H54 (cell line): ENCODE measurements around the gene EDC3.

Experiments
- DNase-seq: peaks from one replicate; pipeline ENCODE4 v3.0.0; 2011; ENCODE audit warnings: low spot score, mixed read lengths; ENCODE audit not compliant: insufficient read length
- FAIRE-seq: peaks from 3 replicates; lab custom pipeline; 2011; peaks lifted over from hg19 to GRCh38; lab: Jason Lieb, UNC
- POLR2A ChIP-seq: IDR thresholded peaks from 2 replicates; pipeline ENCODE4 v1.6.1; 2011; ENCODE audit warnings: low read depth, mild to moderate bottlenecking, low read length

Gene EDC3

DNA sequence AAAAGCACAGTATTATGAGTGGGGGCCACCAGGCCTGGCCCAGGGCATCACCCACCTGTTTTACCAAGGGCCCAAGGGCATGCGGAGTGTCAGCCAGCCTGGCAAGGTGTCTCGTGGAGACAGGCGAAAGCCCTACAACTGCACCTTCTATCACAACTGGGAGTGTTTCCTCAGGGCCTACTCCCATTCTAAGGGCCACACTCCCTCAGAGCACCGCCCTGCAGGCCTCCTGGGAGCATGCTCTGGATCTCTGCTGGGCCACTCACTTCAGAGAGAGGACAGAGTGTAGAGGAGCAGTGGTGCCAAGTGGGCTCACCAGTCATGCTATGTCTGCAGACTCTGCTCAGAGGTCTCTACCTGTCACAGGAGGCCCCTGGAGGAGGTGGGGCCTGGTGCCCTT is 101.4 kb downstream of the EDC3 start:
- no peak for TF ChIP-seq POLR2A
- DNase-seq = no peak
- no peak for FAIRE-seq

DNA sequence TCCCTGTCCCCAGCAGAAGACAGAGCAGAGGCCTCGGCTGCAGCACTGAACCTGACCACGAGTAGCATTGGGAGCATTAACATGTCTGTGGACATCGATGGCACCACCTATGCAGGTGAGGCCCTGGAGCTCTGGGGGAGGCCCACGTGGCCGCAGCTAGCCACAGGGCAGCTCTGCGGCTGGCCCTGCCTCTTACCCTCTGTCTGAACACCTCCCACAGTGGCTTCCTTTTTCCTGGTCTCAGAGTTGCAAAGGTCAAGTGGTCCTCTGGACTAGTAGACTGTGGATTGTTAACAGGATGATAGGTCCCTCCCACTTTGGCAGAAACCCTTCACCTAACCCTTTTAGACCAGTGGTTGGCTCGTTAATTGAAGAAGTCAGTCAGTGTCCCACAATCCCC is 102.7 kb downstream of the EDC3 start:
- no peak for TF ChIP-seq POLR2A
- DNase-seq (no peak), FAIRE-seq (no peak)

DNA sequence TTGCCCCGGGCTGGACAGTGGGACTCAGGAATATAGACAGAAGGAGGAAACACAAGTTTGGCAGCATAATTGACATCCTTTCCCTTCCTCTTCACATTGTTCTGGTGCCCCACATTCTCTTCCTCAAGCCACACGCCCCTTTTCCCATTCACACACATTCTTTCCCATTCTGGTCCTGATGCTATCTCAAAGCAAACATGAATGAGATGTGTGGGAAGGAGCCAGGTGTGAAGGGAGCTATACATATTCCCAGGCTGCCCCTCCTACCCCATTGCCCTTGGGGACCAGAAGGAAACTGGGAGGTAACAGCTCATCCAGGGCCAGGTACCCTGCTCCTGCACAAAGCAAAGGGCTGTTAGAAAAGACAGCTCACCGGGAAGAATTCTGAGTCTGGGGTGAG is 103.6 kb downstream of the EDC3 start:
- no peak for DNase-seq
- FAIRE-seq = no peak
- TF ChIP-seq POLR2A = no peak

DNA sequence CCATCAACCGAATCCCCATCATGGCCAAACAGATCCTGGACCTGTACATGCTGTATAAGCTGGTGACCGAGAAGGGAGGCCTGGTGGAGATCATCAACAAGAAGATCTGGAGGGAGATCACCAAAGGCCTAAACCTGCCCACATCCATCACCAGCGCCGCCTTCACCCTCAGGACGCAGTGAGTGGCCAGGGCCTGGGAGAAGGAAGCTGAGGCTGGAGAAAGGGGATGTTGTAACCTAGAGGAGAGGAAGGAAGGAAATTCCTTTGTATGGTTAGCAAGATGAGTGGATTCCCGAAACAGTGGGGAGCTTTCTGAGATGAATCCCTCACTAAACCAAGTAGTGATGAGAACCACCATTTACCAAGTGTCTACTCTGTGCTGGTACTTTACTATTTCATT is 106.0 kb downstream of the EDC3 start:
- TF ChIP-seq POLR2A = no peak
- FAIRE-seq (no peak), DNase-seq (no peak)

DNA sequence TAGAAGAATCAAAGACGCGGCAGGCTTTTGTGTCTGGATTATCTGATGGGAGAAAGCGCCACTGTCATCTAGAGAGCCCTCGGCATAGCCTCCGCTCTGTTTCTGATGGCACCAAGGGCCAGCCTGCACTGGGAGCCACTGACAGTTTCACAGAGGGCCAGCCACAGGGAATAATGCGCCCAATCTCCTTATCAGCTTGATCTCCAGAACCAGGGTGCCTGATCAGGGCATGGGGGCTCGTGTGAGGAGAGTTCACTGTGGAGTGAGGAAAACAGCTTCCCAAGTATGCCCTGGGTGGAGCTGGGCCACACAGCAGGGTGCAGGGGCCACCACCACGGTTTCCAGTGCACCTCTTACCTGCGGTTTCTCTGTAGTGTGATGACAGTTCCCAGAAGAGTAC is 110.0 kb downstream of the EDC3 start:
- no peak for FAIRE-seq
- TF ChIP-seq POLR2A = no peak
- no peak for DNase-seq

DNA sequence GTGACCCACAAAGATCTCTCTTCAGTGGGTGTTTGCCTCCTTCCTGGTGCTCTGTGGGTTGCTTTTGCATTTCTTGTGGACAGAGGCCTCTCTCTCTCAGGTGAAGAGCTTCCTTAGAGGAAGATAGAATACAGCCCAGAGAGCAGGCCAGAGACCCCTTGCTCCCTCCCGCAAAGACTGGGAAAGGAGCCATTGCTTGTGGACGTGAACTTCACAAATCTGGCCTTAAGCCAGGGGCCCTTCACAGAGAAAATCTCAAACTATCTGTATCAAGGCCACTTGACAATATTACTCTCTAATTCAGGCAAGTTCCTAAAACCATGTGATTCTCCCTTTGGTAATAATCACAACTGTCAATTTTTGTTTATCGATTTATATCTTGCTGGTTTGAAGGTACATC is 110.6 kb downstream of the EDC3 start:
- no peak for TF ChIP-seq POLR2A
- FAIRE-seq (no peak), DNase-seq (no peak)

DNA sequence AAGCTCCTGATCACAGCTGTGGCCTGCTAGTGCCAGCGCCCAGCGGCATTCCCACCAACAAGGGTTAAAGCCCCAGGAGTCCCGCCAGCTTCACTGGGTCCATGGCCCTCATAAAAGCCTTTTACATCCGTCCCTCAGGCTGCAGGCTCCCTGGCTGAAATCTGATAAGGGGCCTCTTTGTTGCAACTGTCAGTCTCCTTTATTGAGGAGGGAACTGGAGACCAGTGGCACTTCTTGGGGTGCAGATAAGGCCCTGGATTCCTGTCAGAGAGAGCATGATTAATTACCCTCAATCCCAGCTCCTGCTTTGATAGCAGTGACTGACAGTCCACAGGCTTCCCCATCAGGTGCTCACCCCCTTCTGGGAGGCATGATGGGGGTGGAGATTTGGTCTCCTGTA is 111.0 kb downstream of the EDC3 start:
- no peak for TF ChIP-seq POLR2A
- FAIRE-seq (no peak), DNase-seq (no peak)

DNA sequence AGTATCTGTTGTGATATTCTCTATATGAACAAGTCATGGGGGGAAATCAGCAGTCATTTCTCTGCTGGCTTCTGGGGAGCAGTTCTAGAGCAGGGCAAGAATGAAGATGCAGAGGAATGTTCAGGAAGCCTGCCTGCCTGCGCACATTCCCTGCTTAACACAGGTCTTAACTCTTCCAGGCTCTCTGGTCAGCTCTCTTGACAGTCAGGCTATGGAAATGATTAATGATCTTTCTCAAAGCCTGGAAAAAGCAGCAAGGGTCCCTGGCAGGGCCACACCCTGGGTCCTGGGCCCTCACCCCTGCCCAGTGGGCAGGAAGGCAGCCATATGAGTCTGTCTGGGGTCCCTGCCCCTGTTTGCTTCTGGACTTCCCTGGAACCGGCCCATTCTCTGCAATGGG is 111.6 kb downstream of the EDC3 start:
- DNase-seq (no peak), FAIRE-seq (no peak)
- no peak for TF ChIP-seq POLR2A
